GM12878 (cell line): ENCODE data around the gene WDR11. TPM values are rescaled to one million over a fixed set of nuclear protein-coding genes. Genes with fewer than 3 reads are reported as not detected.

Experiments used
- ATAC-seq: fragments of 200-7000 bp; cut with Tn5 transposase; 3 replicates; pipeline ENCODE4 v1.9.1; 2020; ENCODE audit warnings: mild to moderate bottlenecking, moderate library complexity
- BruUV-seq: library from RNA; stranded (reverse); fragments of 400-500 nt; replicated peaks from 2 replicates; lab custom pipeline; 2021; lab: Mats Ljungman, UMichigan
- CTCF ChIA-PET: fragments of 300-600 bp; sonication (Branson Sonifier 250); formaldehyde crosslinking; extraction: SDS; loops from one replicate; lab custom pipeline; 2021; ENCODE audit warnings: inconsistent platforms; lab: Yijun Ruan, JAX
- POLR2A ChIA-PET: fragments of 350-600 bp; formaldehyde crosslinking; extraction: SDS; loops from one replicate; lab custom pipeline; 2021; ENCODE audit warnings: inconsistent platforms; lab: Charles Lee
- RAD21 ChIA-PET: fragments of 300-600 bp; sonication (Branson Sonifier 250); formaldehyde crosslinking; loops from one replicate; lab custom pipeline; 2023; ENCODE audit warnings: antibody characterized with exemption; ENCODE audit not compliant: unreplicated experiment; lab: Charles Lee
- SMC1A ChIA-PET: fragments of 300-600 bp; sonication (Branson Sonifier 250); formaldehyde crosslinking; loops from one replicate; lab custom pipeline; 2023; ENCODE audit not compliant: unreplicated experiment, uncharacterized antibody; lab: Charles Lee
- DNase-seq: peaks from one replicate; pipeline ENCODE4 v3.0.0-alpha.2; 2011; ENCODE audit warnings: low read depth, low spot score
- FAIRE-seq: peaks from 3 replicates; lab custom pipeline; 2011; peaks lifted over from hg19 to GRCh38; lab: Jason Lieb, UNC
- H2AFZ ChIP-seq: 2 replicates; pipeline ENCODE4 v1.6.0; 2011; ENCODE audit warnings: low read depth, low read length, control low read depth; ENCODE audit not compliant: control insufficient read depth
- H3K27ac ChIP-seq: 2 replicates; pipeline ENCODE4 v1.5.1; 2011; ENCODE audit warnings: control low read depth; ENCODE audit not compliant: control insufficient read depth, insufficient read depth
- H3K27me3 ChIP-seq, 2 experiments: replicated peaks in 1 of 2; 2 replicates each; pipeline versions ENCODE4 v1.6.0 to v1.6.1; 2011; ENCODE audit warnings: low read length in 1 of 2; ENCODE audit not compliant: control insufficient read depth in 2 of 2, insufficient read depth in 2 of 2
- H3K36me3 ChIP-seq, 2 experiments: 2 replicates each; pipeline ENCODE4 v1.5.1; 2011; ENCODE audit warnings: low read length in 1 of 2; ENCODE audit not compliant: control insufficient read depth in 2 of 2, insufficient read depth in 2 of 2
- H3K4me1 ChIP-seq: 2 replicates; pipeline ENCODE4 v1.6.1; 2011; ENCODE audit warnings: mild to moderate bottlenecking, low read length, moderate library complexity, mixed read lengths; ENCODE audit not compliant: control insufficient read depth, insufficient read depth
- H3K4me2 ChIP-seq: 2 replicates; pipeline ENCODE4 v1.6.0; 2011; ENCODE audit warnings: control low read depth; ENCODE audit not compliant: control insufficient read depth, insufficient read depth
- H3K4me3 ChIP-seq: fragments of 200-600 bp; sonication (generic); 2 replicates; pipeline ENCODE4 v1.5.1; 2016
- H3K79me2 ChIP-seq: 2 replicates; pipeline ENCODE4 v1.6.0; 2011; ENCODE audit warnings: low read length; ENCODE audit not compliant: control insufficient read depth, insufficient read depth
- H3K9ac ChIP-seq: 2 replicates; pipeline ENCODE4 v1.8.0; 2011; ENCODE audit warnings: low read length, control low read depth, mixed read lengths; ENCODE audit not compliant: control insufficient read depth, insufficient read depth
- H3K9me3 ChIP-seq: replicated peaks from 3 replicates; pipeline ENCODE4 v1.5.1; 2011; ENCODE audit warnings: mild to moderate bottlenecking, low read length; ENCODE audit not compliant: control insufficient read depth, insufficient read depth
- H4K20me1 ChIP-seq: 2 replicates; pipeline ENCODE4 v1.6.0; 2011; ENCODE audit not compliant: control insufficient read depth, insufficient read depth
- CREM ChIP-seq: IDR thresholded peaks from 2 replicates; pipeline ENCODE4 v1.6.1; 2014; ENCODE audit warnings: antibody characterized with exemption, low read depth
- DPF2 ChIP-seq: fragments of 450-650 bp; IDR thresholded peaks from 2 replicates; pipeline ENCODE4 v1.6.1; 2017; ENCODE audit warnings: mild to moderate bottlenecking
- HDGF ChIP-seq: fragments of 450-650 bp; IDR thresholded peaks from 2 replicates; pipeline ENCODE4 v1.6.1; 2016; ENCODE audit warnings: antibody characterized with exemption
- RELA ChIP-seq: fragments of 450-650 bp; IDR thresholded peaks from 2 replicates; pipeline ENCODE4 v1.8.0; 2014; ENCODE audit warnings: borderline replicate concordance; ENCODE audit not compliant: partially characterized antibody
- SP1 ChIP-seq: IDR thresholded peaks from one replicate; pipeline ENCODE4 v1.6.1; 2011; ENCODE audit warnings: low read depth, low read length
- SPI1 ChIP-seq: IDR thresholded peaks from 2 replicates; pipeline ENCODE4 v1.6.1; 2011; ENCODE audit warnings: low read depth, mild to moderate bottlenecking, low read length, moderate library complexity, borderline replicate concordance; ENCODE audit not compliant: insufficient read depth
- SRF ChIP-seq, 2 experiments: IDR thresholded peaks; 2 replicates each; pipeline ENCODE4 v1.6.1; 2011; ENCODE audit warnings: low read depth in 2 of 2, low read length in 2 of 2, mild to moderate bottlenecking in 1 of 2, moderate library complexity in 1 of 2
- TAF1 ChIP-seq: IDR thresholded peaks from 2 replicates; pipeline ENCODE4 v1.6.1; 2011; ENCODE audit warnings: mild to moderate bottlenecking, low read depth, low read length, borderline replicate concordance
- WGBS: methylation state at CpG from one replicate; pipeline ENCODE4 v1.1.6; 2016; ENCODE audit warnings: low lambda C conversion rate; ENCODE audit not compliant: insufficient replicate concordance, insufficient coverage; ENCODE audit errors: missing lambda C conversion rate; 5-methylcytosine and 5-hydroxymethylcytosine counted together
- in situ Hi-C: fragments of 300-500 bp; cut with MboI; formaldehyde crosslinking; loops from 9 replicates; pipeline ENCODE4 v1.14.3; 2018; ENCODE audit warnings: mixed read lengths
- intact Hi-C: fragments of 100-400 bp; cut with micrococcal nuclease; formaldehyde crosslinking; loops from one replicate; pipeline ENCODE4 v1.14.2; 2022; ENCODE audit not compliant: unreplicated experiment
- polyA plus RNA-seq, 11 experiments: library from polyadenylated mRNA; depleted of rRNA in 4 of 11; unstranded in 6 of 11; stranded (reverse) in 5 of 11; fragments of >200 nt; fragmentation: Nextera tagmentation in 4 of 11; fragmentation: Illumina TruSeq in 1 of 11; extraction: Ambion mirVana in 4 of 11; extraction: Trizol in 1 of 11; gene quantifications; 1 replicate in 1 of 11; 2 replicates in 10 of 11; pipeline versions ENCODE4 v1.2.1 to v1.2.3, GENCODE V29; 2011 to 2016; ENCODE audit warnings: inconsistent platforms in 2 of 11, missing spikeins in 2 of 11, low read depth in 1 of 11
- total RNA-seq, 4 experiments: library from RNA; depleted of rRNA in 3 of 4; stranded (reverse); fragments of >200 nt in 3 of 4; fragmentation: Illumina TruSeq in 1 of 4; extraction: Trizol in 1 of 4; gene quantifications; 2 replicates each; pipeline versions ENCODE4 v1.2.1 to v1.2.3, GENCODE V29; 2013 to 2021
- TF ChIP-seq, protein P1 (sequence below): IDR thresholded peaks from 2 replicates; pipeline ENCODE4 v1.6.1; 2011; ENCODE audit warnings: low read depth, low read length, improper control_type of control experiment, borderline replicate concordance
- TF ChIP-seq, protein P2 (sequence below): IDR thresholded peaks from 2 replicates; pipeline ENCODE4 v1.6.1; 2012; ENCODE audit warnings: low read length, inconsistent platforms

WDR11 gene
- total and polyA plus RNA-seq, 10 of the 15 experiments (the other 5 are each of a cell fraction or from before 2014, with no cell fraction given): 21.3 to 132 (median 42.6) TPM

DNA sequence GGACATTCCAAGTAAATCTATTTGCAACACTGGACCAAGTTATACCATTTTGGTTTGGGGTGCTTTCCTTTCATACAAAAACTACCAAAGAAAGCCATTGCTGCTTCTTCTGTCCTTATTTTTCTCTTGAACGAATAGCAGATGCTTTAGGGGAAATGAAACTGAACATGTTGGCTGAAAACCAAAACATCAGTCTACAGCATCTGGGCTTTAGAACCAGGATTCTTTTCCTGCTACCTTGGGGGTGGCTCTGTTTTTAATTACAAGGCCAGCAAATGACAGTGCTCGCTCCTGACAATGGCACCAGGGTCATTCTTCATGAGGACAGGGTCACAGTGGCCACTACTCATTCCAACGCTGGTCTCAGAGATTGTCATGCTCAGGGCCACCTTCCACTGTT, 80.3 kb downstream of the WDR11 start:
- H4K20me1 ChIP-seq: no peaks in the 10 kb centered on the region
- BruUV-seq: no TSS peak
- no peak overlapping the region for H3K4me2 ChIP-seq
- SMC1A ChIA-PET: interaction anchor here (1.1 kb wide), 1 partner anchor 103 kb away, joined by 3 read pairs; no protein-coding TSS in a partner anchor
- FAIRE-seq (no peak), ATAC-seq (no peak), DNase-seq (no peak)
- no peaks in the 10 kb centered on the region for H3K27me3 ChIP-seq
- POLR2A ChIA-PET: no interaction called here
- H3K4me1 ChIP-seq: 0 out of 2 replicates have a peak, but pooled peaks cover 10% of the 10 kb centered on the region
- no peak overlapping the region for H3K4me3 ChIP-seq
- H3K9me3 ChIP-seq: no peaks in the 10 kb centered on the region
- no peak overlapping the region for H3K27ac ChIP-seq
- H3K36me3 ChIP-seq: no peaks in the 10 kb centered on the region
- no peaks in the 10 kb centered on the region for H3K79me2 ChIP-seq
- RAD21 ChIA-PET: no interaction called here
- intact Hi-C loops: no loop called here
- WGBS: 15% methylated on average over 3 of the region's 3 CpGs
- TF ChIP-seq SP1: no peak
- TF ChIP-seq, protein P1, sequence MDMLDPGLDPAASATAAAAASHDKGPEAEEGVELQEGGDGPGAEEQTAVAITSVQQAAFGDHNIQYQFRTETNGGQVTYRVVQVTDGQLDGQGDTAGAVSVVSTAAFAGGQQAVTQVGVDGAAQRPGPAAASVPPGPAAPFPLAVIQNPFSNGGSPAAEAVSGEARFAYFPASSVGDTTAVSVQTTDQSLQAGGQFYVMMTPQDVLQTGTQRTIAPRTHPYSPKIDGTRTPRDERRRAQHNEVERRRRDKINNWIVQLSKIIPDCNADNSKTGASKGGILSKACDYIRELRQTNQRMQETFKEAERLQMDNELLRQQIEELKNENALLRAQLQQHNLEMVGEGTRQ: no peak
- peak; percentile 74; the same call in 1 of the 2 replicates for TF ChIP-seq SPI1
- TF ChIP-seq DPF2: no peak
- TF ChIP-seq, all 136 proteins: peak for 1
- H2AFZ ChIP-seq: no peak overlapping the region
- H3K9ac ChIP-seq: no peak overlapping the region
- in situ Hi-C loops: no loop called here
- CTCF ChIA-PET: no interaction called here

DNA sequence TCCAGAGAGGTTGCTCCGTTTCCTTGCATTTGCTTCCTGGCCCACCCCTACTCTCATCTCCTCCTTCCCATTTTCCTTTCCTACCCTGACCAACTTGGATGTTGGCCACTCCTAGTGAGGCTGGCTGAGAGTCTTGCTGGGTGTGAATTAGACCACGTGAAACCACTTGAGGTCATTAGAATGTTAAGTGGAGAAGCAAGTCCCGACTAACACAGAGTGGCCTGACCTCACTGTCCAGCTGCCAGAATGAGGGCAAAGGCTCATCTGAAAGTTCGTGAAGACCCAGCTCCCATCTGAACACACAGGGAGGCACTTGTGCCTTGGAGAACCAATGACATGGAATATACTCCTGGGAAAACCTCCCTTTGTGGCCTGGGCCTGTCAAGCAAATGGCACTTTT, 80.8 kb downstream of the WDR11 start:
- intact Hi-C loops (no loop called here), in situ Hi-C loops (no loop called here)
- TF ChIP-seq SRF (IDR thresholded peaks at IDR 0.05; ENCODE audit: low read depth in 2 of 2, low read length in 2 of 2) (no peak), RELA (no peak), TAF1 (no peak), HDGF (no peak), CREM (no peak)
- TF ChIP-seq, protein P2, sequence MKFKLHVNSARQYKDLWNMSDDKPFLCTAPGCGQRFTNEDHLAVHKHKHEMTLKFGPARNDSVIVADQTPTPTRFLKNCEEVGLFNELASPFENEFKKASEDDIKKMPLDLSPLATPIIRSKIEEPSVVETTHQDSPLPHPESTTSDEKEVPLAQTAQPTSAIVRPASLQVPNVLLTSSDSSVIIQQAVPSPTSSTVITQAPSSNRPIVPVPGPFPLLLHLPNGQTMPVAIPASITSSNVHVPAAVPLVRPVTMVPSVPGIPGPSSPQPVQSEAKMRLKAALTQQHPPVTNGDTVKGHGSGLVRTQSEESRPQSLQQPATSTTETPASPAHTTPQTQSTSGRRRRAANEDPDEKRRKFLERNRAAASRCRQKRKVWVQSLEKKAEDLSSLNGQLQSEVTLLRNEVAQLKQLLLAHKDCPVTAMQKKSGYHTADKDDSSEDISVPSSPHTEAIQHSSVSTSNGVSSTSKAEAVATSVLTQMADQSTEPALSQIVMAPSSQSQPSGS: no peak
- no peak overlapping the region for H3K27ac ChIP-seq
- H3K4me2 ChIP-seq: no peak overlapping the region
- no TSS peak for BruUV-seq
- CTCF ChIA-PET: interaction anchor here (0.7 kb wide), 1 partner anchor 14 kb away, joined by 3 read pairs; no protein-coding TSS in a partner anchor
- ATAC-seq (no peak), FAIRE-seq (no peak), DNase-seq (no peak)
- H3K9ac ChIP-seq: no peak overlapping the region
- no peak overlapping the region for H3K4me3 ChIP-seq
- H3K36me3 ChIP-seq: no peaks in the 10 kb centered on the region
- RAD21 ChIA-PET: no interaction called here
- WGBS: 21% methylated on average over 4 of the region's 4 CpGs
- no peak overlapping the region for H2AFZ ChIP-seq
- 0 out of 2 replicates have a peak, but pooled peaks cover 10% of the 10 kb centered on the region for H3K4me1 ChIP-seq
- no peaks in the 10 kb centered on the region for H3K27me3 ChIP-seq
- H3K9me3 ChIP-seq: no peaks in the 10 kb centered on the region
- POLR2A ChIA-PET: no interaction called here
- SMC1A ChIA-PET: interaction anchor here (1.1 kb wide), 1 partner anchor 104 kb away, joined by 3 read pairs; no protein-coding TSS in a partner anchor
- no peaks in the 10 kb centered on the region for H4K20me1 ChIP-seq
- H3K79me2 ChIP-seq: no peaks in the 10 kb centered on the region
